SK-N-MC (cell line): ENCODE results near the gene HELZ.

ENCODE experiments used
- EZH2 ChIP-seq: fragments of 200-600 bp; sonication (generic); IDR thresholded peaks from one replicate; pipeline ENCODE4 v1.6.1; 2017; ENCODE audit warnings: antibody characterized with exemption
- POLR2AphosphoS5 ChIP-seq: IDR thresholded peaks from 2 replicates; pipeline ENCODE4 v1.6.1; 2012; ENCODE audit warnings: mild to moderate bottlenecking, low read depth, low read length, borderline replicate concordance

GRCh38 chr17:67200727-67201301, 44.2 kb downstream of the HELZ start:
- TF ChIP-seq POLR2AphosphoS5 (no peak), EZH2 (no peak)
